WTC11 (cell line): Measurements from ENCODE around the gene ACSF2. TPM values are rescaled to one million over a fixed set of nuclear protein-coding genes. Genes with fewer than 3 reads are reported as not detected.

Experiments used
- ATAC-seq: fragments of 200-7000 bp; cut with Tn5 transposase; 2 replicates; pipeline ENCODE4 v1.10.0; 2021; ENCODE audit warnings: mild to moderate bottlenecking, moderate library complexity
- CTCF ChIA-PET: fragments of 300-600 bp; sonication (Branson Sonifier 250); formaldehyde crosslinking; loops from one replicate; lab custom pipeline; 2021; ENCODE audit warnings: antibody characterized with exemption; lab: Charles Lee
- POLR2A ChIA-PET: fragments of 350-600 bp; sonication (Branson Sonifier 250); formaldehyde crosslinking; loops from one replicate; lab custom pipeline; 2021; ENCODE audit warnings: antibody characterized with exemption; lab: Charles Lee
- DNase-seq: peaks from one replicate; pipeline ENCODE4 v3.0.0; 2021; ENCODE audit warnings: low spot score
- H3K27ac Mint-ChIP-seq: 2 replicates; pipeline ENCODE4 v1.8.0; 2021; ENCODE audit warnings: mixed read lengths
- H3K27me3 Mint-ChIP-seq: 2 replicates; pipeline ENCODE4 v1.8.0; 2021; ENCODE audit warnings: low read depth, mild to moderate bottlenecking, moderate library complexity, mixed read lengths
- H3K36me3 Mint-ChIP-seq: 2 replicates; pipeline ENCODE4 v1.8.0; 2021; ENCODE audit warnings: mixed read lengths
- H3K4me1 Mint-ChIP-seq: 2 replicates; pipeline ENCODE4 v1.8.0; 2022; ENCODE audit warnings: mixed read lengths
- H3K4me3 Mint-ChIP-seq: 2 replicates; pipeline ENCODE4 v1.8.0; 2021; ENCODE audit warnings: mild to moderate bottlenecking, moderate library complexity, mixed read lengths
- H3K9me3 Mint-ChIP-seq: 2 replicates; pipeline ENCODE4 v1.8.0; 2021; ENCODE audit warnings: mixed read lengths
- ARID4B ChIP-seq: sonication (generic); formaldehyde crosslinking; IDR thresholded peaks from 2 replicates; pipeline ENCODE4 v1.8.0; 2023; ENCODE audit warnings: missing genetic modification reagents, mild to moderate bottlenecking, borderline replicate concordance
- CREM ChIP-seq: sonication (generic); formaldehyde crosslinking; IDR thresholded peaks from 2 replicates; pipeline ENCODE4 v1.8.1; 2022; ENCODE audit warnings: mild to moderate bottlenecking, missing genetic modification reagents, moderate library complexity
- E2F4 ChIP-seq: sonication (generic); formaldehyde crosslinking; IDR thresholded peaks from 2 replicates; pipeline ENCODE4 v1.8.1; 2022; ENCODE audit warnings: low read depth, mild to moderate bottlenecking, moderate library complexity, missing genetic modification reagents, borderline replicate concordance
- JAZF1 ChIP-seq: fragments of 250-450 bp; sonication (Bioruptor Pico); IDR thresholded peaks from 2 replicates; pipeline ENCODE4 v1.9.0; 2021; ENCODE audit warnings: moderate library complexity, mild to moderate bottlenecking, inconsistent platforms
- KAT7 ChIP-seq: sonication (generic); formaldehyde crosslinking; IDR thresholded peaks from 2 replicates; pipeline ENCODE4 v1.8.1; 2023; ENCODE audit warnings: missing genetic modification reagents, mild to moderate bottlenecking, borderline replicate concordance
- MAX ChIP-seq: sonication (generic); formaldehyde crosslinking; IDR thresholded peaks from 2 replicates; pipeline ENCODE4 v1.8.0; 2022; ENCODE audit warnings: mild to moderate bottlenecking, missing genetic modification reagents
- MXD4 ChIP-seq: fragments of 250-450 bp; sonication (Bioruptor Pico); IDR thresholded peaks from 2 replicates; pipeline ENCODE4 v1.8.0; 2021; ENCODE audit warnings: mild to moderate bottlenecking, moderate library complexity, borderline replicate concordance
- MYBL2 ChIP-seq: sonication (generic); formaldehyde crosslinking; IDR thresholded peaks from 2 replicates; pipeline ENCODE4 v1.8.1; 2023; ENCODE audit warnings: mild to moderate bottlenecking, moderate library complexity, missing genetic modification reagents
- PRDM15 ChIP-seq: sonication (generic); formaldehyde crosslinking; IDR thresholded peaks from 2 replicates; pipeline ENCODE4 v1.8.0; 2022; ENCODE audit warnings: missing genetic modification reagents
- RELA ChIP-seq: sonication (generic); formaldehyde crosslinking; IDR thresholded peaks from 2 replicates; pipeline ENCODE4 v1.8.1; 2022; ENCODE audit warnings: missing genetic modification reagents, mild to moderate bottlenecking, borderline replicate concordance
- SP1 ChIP-seq: sonication (generic); formaldehyde crosslinking; conservative IDR thresholded peaks from 2 replicates; pipeline ENCODE4 v1.8.1; 2022; ENCODE audit warnings: missing genetic modification reagents
- TEAD4 ChIP-seq: sonication (generic); formaldehyde crosslinking; IDR thresholded peaks from 2 replicates; pipeline ENCODE4 v1.8.0; 2022; ENCODE audit warnings: mild to moderate bottlenecking, missing genetic modification reagents
- ZNF281 ChIP-seq: sonication (generic); formaldehyde crosslinking; IDR thresholded peaks from 2 replicates; pipeline ENCODE4 v1.8.0; 2023; ENCODE audit warnings: mild to moderate bottlenecking, missing genetic modification reagents
- ZNF396 ChIP-seq: fragments of 250-450 bp; sonication (Bioruptor Pico); IDR thresholded peaks from 2 replicates; pipeline ENCODE4 v1.8.0; 2021; ENCODE audit warnings: mild to moderate bottlenecking, moderate library complexity, borderline replicate concordance
- ZNF532 ChIP-seq: fragments of 250-450 bp; sonication (Bioruptor Pico); IDR thresholded peaks from 2 replicates; pipeline ENCODE4 v1.9.0; 2021; ENCODE audit warnings: mild to moderate bottlenecking, borderline replicate concordance
- ZNF671 ChIP-seq: fragments of 250-450 bp; sonication (Bioruptor Pico); IDR thresholded peaks from 2 replicates; pipeline ENCODE4 v1.8.0; 2021; ENCODE audit warnings: mild to moderate bottlenecking
- total RNA-seq: library from RNA; stranded (reverse); gene quantifications from 3 replicates; pipeline ENCODE4 v1.2.3, GENCODE V29; 2021
- TF ChIP-seq, protein P1 (sequence below): sonication (generic); formaldehyde crosslinking; IDR thresholded peaks from 2 replicates; pipeline ENCODE4 v1.8.0; 2022; ENCODE audit warnings: mild to moderate bottlenecking, missing genetic modification reagents

The ACSF2 gene
- total RNA-seq, 1 experiment from 2014 or later, result 19.9 TPM

- TF ChIP-seq ZNF532 (CRISPR knock-in tag) (no peak), JAZF1 (CRISPR knock-in tag) (no peak), KAT7 (CRISPR knock-in tag) (no peak), TEAD4 (CRISPR knock-in tag) (no peak), MXD4 (CRISPR knock-in tag) (no peak), ZNF671 (no peak)
Observed at GRCh38 chr17:50381260-50381815, 44.7 kb upstream of the ACSF2 start (continued).

- Mint-ChIP-seq H3K4me1 (no peaks in the 10 kb centered on the region), H3K36me3 (peaks cover 68% of the 10 kb centered on the region), H3K9me3 (no peaks in the 10 kb centered on the region), H3K4me3 (no peak overlapping the region), H3K27me3 (no peaks in the 10 kb centered on the region; the same call in 1 of the 2 replicates), H3K27ac (no peak overlapping the region)
- ATAC-seq (no peak), DNase-seq (no peak)
- CTCF ChIA-PET, result interaction anchor here (1.0 to 7.2 kb wide), 4 partner anchors 15 to 244 kb away, joined by 4 to 51 read pairs (median 9); partner anchors contain the start of genes ACSF2 and LRRC59
- POLR2A ChIA-PET, result no interaction called here
- TF ChIP-seq CREM (CRISPR knock-in tag) (no peak), ZNF281 (CRISPR knock-in tag) (no peak), ZNF396 (CRISPR knock-in tag) (no peak), ZNF671 (no peak), PRDM15 (no peak), SP1 (CRISPR knock-in tag) (no peak), MAX (CRISPR knock-in tag) (no peak), MYBL2 (CRISPR knock-in tag) (no peak), RELA (no peak), ARID4B (no peak), E2F4 (no peak)
- TF ChIP-seq, protein P1, sequence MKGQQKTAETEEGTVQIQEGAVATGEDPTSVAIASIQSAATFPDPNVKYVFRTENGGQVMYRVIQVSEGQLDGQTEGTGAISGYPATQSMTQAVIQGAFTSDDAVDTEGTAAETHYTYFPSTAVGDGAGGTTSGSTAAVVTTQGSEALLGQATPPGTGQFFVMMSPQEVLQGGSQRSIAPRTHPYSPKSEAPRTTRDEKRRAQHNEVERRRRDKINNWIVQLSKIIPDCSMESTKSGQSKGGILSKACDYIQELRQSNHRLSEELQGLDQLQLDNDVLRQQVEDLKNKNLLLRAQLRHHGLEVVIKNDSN (CRISPR knock-in tag), result no peak
Observed at GRCh38 chr17:50381920-50382319, 44.1 kb upstream of the ACSF2 start.
